NCI-H345 treated with DMSO at 0.1 percent for 48 hours (cell line): Measurements from ENCODE around the gene LINS1.
A peak's percentile ranks its signal among the peaks of the same experiment; 100 is the strongest.

ENCODE experiments used
- DNase-seq: peaks from one replicate; lab custom pipeline; 2025; ENCODE audit not compliant: unreplicated experiment; lab: John Stamatoyannopoulos, UW

LINS1 gene, protein sequence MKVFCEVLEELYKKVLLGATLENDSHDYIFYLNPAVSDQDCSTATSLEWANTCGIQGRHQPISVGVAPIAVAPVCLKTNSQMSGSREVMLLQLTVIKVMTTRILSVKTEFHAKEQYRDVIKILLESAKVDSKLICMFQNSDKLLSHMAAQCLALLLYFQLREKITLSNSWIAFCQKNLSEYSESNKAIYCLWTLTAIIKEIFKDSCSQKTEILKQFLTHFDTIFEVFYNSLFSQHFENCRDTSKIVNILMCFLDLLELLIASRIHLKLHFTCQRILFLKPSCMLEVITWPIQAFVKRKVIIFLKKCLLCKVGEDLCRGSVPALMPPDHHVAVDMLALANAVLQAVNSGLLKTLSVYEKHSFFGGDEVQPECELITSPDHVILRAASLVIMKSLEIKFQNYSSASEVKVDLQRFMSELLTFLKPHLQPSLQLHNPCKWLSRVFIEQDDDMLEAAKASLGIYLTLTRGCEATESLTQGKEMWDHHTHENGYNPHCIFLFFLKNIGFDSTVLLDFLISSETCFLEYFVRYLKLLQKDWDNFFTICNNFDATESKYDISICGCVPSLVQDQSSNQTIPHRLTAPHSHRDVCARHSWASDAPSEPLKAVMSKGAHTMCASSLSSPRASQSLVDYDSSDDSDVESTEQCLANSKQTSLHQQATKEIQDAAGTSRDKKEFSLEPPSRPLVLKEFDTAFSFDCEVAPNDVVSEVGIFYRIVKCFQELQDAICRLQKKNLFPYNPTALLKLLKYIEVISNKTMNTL

DNA sequence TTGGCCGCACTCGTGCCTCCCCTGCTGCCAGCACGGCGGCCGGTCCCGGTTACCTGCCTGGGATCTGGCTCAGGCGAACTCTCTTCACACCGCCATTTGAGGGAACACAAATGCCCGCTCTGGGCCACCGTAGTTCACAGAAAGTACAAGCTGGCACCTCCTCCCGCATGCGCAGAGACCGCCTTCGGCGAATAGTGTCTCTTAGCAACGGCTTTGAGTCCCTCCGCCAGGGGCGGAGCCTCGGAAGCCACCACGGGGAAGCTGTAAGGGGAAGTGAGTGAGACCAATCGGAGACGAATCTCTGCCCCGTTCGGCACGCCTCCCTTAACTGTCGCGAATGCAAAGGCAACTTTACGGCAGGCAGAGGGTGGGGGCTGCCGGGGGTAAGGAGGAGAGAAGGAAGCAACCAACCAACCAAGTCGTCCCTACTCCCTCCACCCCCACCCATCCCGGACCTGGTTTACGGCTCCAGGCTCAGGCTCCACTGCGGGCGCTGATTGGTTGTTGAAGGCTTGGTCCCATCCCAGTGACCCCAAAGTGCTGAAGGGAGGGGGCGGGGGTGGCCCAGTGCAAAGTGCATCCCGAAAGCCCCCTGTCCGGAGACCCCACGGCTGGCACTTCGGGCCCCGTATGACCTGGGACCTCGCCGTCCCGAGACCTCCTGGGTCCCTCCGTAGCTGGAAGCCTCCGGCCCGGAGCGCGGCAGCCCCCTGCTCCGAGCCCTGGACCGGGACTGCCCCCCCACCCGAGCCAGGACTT, at the start of gene LINS1, which contains the start of gene ASB7:
LINS1 (minus strand) TSS at position 121 of the 759 bp plus-strand sequence. CDS start 21,342 bp downstream, outside the sequence.
ASB7 (plus strand) TSS at position 526 of the 759 bp plus-strand sequence. CDS start 9,628 bp downstream, outside the sequence.
- DNase-seq = peak; percentile 92

DNA sequence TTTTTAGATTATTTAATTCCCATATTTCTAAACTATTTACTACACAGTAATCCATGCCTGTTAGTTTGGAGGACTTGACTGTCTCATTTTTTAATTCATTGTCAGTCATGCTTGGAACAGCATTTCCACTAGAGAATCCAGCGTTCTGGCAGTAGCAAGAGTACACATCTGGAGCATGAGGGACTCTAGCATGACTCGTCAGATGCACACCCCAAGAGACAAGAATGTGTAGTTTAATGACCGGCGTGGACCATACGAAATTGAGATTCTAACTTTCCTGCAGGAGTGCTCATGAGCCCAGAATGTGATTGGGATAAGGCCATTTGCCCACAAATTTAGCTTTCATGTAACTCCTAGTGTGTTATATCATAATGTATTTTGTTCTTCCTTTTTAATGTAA, 49.3 kb upstream of the LINS1 start:
- no peak for DNase-seq

DNA sequence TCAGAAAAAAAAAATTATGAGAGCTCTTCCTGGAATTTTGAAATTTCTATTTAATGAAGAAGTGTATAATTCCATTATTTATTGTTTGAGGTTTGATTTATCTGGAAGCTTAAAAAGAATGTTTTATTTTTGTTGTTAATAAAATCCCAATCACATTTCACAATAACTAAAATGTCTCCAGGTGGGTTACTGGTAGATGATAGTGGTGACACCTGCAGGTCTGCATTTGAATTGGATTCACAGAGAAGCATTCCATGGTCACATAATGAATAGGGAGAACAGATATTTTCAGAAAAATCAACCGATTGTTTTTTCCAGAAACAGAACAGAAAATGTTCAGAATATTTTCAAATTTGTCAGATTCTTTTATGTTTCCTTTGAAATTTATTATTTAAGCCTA, 48.7 kb upstream of the LINS1 start:
- DNase-seq = no peak

DNA sequence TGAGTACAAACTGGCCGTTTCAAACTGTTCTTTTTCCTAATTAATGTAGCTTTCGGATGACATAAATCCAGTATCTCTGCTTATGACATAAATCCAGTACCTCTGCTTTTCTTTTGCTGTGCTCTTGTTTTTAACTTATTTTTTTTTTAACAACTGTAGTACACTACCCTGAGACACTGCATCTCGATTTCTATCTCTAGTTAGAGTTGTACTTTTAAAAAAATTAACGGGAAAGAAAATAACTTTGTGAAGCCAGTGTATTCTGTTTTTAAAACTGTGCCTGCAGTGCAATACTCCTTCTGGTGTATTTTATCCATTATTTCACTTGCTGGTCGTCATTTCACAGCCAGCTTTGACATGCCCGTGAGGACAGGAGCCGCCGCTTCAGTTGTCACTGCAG, 47.0 kb upstream of the LINS1 start:
- no peak for DNase-seq

DNA sequence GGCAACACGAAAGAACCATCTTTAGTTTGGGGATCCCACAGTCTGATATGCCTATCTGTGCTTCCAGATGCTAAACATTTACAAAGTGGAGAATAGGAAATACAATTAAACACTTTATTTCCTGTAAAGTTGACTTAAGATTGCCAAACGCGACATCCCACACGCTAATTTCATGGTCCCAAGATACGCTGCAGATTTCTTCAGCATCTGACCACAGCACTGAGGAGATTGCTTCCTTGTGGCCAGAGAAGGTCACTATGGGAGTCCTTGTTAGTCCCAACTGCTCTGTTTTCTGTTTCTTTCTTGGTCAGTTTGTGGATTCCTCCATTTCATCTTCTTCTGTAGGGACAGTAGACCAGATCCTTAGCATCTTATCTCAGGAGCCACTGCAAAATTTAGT, 43.7 kb upstream of the LINS1 start:
- DNase-seq = no peak

DNA sequence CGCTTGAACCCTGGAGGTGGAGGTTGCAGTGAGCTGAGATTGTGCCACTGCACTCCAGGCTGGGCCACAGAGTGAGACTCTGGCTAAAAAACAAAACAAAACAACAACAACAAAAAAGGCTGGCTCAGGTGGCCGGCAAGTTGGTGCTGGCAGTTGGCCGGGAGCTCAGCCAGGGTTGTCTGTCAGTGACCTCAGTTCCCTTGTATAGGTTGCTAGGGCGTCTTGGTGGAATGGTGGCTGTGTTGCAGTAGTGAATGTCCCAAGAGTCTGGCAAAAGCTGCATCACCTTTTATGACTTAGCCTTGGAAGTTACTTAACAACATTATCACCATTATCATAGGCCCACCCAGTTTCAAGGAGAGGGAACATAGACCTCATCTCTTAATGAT, 41.0 kb upstream of the LINS1 start:
- DNase-seq = no peak

DNA sequence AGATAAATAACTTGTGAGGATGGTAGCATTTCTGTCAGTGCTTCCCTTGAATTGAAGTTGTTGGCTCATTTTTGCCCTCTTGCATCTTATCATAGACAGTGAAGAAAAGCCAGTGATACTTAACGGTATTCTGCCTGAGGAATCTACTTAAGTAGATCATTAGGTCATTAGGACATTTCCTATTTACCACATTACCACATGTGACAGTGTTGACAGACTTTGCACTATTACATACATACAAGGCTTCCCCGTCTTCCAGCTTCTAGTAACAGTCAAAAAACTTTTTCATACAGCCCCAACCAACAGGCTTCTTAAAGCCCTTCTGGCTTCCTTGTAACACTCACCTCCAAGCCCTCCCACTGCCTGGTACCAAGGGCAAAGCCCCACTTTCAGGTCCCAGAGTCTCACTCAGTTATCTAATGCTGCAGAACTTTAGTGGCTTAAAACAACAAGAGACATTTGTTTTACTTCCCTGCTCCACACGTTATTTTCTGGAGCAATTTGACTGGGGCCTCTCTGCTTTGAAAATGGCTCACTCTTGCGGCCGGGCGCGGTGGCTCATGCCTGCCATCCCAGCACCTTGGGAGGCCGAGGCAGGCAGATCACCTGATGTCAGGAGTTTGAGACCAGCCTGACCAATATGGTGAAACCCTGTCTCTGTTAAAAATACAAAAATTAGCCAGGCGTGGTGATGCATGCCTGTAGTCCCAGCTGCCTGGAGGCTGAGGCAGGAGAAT, 40.4 kb upstream of the LINS1 start:
- DNase-seq = no peak

DNA sequence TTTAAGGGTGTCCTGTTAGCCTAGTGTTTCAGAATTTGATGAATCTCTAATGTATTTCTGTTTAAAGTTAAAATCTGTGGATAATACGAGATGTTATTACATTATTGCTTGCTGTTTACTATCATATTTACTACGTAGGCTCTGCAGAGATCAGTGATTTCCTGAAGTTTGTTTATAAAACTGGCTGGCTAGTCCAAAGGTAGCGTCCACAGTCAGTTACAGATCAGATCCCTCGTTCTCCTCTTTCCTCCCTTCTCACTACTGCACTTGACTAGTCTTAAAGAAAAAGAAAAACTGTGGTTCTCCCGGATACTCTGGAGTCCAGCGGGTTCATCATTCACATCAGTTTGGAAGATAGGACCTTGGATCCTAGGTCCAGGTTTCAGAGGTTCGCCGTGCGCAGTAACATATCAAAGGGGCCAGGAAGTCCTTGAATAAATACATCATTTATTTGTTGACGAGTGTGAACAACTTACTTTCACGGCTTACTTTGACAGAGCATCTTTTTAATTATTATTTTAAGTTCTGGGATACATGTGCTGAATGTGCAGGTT, 36.3 kb upstream of the LINS1 start:
- DNase-seq = no peak

DNA sequence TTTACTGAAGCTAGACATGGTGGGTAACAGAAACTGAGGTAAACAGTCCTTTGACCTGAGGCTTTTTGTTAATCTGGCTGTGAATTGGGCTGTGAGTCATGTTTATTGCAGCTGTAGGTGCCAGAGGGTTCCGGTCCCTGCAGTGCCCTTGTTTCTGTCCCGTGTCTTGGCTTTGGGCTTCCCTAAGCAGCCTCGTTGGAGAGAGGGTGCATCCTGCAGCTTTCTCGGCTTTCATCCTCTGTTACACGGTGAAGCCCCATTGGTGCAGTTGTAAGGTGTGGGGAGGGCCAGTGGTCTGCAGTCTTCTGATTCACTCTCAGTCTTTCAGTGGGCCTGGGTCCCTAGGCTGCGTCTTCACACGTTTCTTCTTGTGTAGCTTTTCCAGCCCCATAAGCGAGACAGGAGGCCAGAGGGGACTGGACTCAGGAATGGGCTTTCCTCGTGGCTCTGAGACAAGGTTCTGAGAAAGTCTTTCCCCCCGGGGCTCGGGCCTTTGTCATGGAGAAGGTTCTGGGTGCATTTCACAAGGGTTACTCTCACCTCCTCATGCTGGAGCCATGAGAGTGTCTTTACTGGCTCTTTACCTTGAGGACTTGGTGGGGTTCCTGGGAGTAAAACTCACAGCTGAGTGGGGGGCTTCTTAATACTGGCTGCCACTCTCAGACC, 33.6 kb upstream of the LINS1 start:
- DNase-seq = no peak

DNA sequence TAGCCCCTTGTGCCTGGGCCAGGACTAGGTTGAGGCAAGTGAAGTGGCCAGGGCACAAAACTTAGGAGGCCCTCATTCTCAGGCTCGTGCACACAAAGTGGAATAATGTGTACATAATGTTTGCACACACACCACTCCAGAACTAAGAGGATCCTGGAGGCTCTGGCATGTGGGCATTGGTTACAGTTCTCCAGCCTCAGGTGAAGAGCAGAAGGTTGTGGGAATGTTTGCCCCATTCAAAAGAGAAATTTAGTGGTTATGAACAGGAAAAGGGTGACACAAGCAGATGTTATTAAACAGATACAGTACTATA, 31.7 kb upstream of the LINS1 start:
- no peak for DNase-seq

DNA sequence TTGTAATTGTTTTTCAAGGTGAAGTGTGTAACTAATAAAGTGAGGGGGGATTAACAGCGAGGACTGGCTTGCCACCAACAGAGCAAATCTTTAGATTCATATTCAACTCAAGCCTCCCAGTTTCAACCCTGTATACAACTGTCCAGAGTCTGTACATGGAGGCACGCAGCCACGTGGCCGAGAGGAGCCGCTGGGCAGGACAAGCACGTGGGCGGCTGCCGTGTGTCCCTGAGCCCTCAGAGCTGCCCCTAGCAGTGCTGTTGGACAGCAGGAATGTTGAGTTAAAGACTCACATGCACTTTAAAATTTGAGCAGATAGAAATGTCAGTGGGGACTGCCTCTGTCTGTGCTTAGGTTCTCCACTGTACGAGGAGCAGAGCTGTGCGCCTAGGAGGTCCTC, 29.8 kb upstream of the LINS1 start:
- DNase-seq = no peak

DNA sequence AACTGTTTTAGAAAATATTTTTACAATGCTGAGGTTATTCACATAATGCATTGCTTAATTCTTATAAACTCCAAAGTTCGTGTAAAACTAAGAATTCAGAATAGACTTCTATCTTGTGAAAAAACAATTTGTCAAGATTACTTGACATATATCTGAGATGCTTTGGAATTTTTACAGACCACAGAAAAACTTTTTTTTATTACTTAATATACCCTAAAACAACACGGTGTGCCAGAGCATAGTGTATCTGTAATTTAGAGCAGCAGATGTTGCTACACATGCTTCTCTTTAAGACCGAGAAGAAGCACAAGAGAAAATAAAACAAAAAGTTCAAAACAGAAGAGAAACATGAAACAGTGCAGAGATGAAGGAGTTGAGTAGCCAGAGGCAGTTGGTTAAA, 26.8 kb upstream of the LINS1 start:
- no peak for DNase-seq

DNA sequence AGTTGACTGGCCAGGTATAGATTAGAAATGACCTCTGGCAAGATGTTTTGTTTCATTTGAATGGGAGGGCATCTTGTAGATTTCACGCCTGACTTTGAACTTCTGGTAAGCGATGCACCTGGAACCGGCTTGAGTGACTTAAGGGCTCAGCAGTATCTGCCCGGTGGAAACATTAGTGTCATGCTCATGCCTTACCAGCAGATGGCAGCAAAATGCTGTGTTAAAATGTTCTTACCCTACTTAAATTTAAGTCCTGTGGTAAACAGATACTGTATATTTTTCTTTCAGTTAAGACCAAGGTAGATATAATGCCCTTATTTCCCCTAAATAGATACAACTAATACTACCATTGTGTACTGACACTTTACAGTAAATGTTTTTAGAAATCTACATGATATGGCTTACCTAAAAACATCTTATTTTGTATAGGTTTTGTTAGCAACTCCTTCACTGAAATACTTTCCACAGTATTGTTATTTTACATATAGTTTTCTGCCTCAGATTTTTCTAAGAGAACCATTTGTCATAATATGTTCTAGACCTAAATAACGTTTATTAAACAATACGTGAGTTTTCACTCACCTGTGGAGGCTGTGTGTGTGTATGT, 25.9 kb upstream of the LINS1 start:
- DNase-seq = peak; percentile 50

DNA sequence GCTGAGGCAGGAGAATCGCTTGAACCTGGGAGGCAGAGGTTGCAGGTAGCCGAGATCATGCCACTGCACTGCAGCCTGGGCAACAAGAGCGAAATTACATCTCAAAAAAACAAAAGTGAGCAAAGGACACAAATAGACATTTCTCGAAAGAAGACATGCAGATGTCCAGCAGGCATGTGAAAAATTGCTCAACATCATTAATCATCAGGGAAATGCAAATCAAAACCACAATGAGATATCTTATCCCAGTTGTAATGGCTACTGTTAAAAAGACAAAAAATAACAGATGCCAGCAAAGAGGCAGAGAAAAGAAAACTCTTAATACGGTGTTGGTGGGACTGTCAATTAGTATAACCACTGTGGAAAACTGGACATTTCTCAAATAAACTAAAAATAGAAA, 21.3 kb upstream of the LINS1 start:
- no peak for DNase-seq

DNA sequence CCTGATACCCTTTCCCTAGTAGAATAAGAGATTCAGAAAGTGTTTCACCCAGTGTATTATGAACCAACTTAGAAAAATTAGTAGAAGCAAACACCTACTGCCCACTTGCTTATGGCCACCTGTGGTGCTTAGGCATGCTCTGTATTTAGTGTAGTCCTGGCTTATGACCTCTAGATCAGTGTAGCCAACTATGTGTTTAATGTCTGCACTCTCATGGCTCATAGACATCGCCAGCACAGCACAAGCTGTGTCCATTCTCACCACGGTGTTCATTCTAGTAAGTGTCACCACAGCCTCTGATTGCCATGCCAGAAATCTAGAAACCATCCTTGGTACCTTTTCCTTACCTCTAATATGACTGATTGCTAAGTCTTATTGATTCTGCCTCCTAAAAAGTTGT, 14.7 kb upstream of the LINS1 start:
- DNase-seq = no peak

DNA sequence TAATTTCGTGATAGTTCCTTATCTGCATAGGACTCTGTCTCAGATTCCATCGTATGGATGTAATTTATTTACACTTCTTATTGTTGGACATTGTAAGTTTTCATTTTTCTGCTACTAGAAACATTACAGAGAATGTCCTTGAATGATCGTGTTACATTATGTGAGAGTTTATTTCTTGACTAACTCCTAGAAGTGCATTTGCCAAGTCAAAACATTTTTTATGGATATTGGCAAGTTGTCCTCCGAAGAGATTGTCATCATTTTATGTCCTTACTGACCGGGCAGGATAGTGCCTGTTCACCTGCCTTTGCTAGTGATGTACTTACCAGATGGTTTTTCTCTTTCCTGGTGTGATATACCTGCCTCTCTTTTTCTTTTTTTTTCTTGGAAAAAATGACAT, 13.8 kb upstream of the LINS1 start:
- DNase-seq = no peak

DNA sequence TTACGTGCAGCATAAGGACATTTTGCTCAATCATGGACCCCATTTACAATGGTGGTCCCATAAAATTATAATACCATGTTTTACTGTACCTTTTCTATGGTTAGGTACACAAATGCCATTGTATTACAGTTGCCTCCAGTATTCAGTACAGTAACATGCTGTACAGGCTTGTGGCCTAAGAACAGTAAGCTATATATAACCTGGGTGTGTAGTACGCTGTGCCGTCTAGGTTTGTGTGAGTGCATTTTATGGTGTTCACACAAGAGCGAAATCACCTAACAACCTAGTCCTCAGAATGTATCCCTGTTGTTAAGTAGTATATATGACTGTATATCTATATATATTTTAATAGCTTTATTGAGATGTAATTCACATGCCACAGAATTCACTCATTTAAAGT, 12.9 kb upstream of the LINS1 start:
- DNase-seq = no peak

DNA sequence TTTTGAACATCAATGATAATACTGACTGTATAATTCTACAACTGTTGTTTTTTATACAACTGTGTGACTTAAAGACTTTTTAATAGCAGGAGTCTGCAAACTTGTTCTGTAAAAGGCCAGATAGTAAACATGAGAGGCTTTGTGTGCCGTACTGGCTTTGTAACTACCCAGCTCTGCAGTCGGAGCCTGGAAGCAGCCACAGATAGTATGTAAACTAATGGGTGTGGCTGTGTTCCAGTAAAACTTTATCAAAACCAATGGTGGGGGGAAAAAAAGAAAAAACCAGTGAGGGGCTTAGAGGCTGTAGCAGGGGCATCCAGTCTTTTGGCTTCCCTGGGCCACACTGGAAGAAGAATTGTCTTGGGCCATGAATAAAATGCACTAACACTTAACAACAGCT, 12.4 kb upstream of the LINS1 start:
- no peak for DNase-seq

DNA sequence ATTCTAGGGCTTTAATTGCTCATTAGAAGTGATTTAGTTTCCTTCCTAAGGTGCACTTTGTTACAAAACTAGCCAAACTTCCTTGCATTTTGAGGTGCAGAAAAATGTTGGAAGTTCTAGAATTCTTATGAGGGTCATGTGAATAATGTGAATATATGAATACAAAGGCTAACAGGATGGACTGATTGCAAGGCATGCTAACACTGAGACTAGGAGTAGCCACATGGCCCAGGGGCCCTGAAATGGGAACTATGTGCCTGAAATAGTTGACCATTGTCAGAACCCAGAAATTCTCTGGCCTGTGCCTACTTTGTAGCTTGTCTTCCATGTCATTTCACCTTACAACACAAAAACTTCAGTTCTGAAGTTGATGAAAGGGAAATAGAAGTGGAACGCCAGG, 11.2 kb upstream of the LINS1 start:
- DNase-seq = no peak

DNA sequence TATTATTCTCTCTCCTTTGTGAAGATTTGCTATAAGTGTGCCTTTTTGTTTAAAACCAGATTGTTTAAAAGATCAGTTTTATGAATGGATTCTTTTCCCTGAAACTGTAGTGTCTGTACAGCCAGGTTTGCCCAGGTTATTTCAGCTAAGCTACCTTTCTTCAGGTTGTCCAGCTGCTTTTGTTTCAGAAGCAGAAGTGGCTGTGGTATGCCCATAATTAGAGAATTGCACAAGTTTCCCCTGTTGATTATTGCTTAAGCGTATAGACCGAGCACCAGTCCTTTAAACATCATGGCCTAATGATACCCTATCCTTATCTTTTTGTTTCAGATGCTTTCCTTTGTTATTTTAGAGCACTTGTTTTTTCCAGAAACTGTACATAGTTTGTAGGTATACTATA, 10.6 kb upstream of the LINS1 start:
- no peak for DNase-seq
